Measurements from ENCODE around the gene TMBIM1. TPM values are rescaled to one million over a fixed set of nuclear protein-coding genes. Genes with fewer than 3 reads are reported as not detected.
A peak's percentile ranks its signal among the peaks of the same experiment; 100 is the strongest.

TMBIM1 gene

DNA sequence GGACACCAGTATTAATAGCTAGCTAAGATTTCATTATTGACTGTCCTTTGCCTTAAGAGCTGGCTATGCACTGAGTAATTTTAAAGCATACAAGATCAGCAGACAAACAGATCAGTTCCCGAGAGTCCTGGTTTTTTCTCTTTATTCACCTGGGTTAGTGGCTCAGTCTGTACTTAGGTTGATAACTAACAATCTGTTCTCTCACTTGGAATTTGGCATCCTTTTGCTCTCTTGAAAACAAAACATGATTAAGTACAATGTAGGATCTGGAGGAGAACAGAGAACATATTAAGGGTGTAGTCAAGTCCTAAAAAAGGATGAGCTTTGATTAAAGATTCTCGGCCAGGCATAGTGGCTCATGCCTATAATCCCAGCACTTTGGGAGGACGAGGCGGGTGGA lies 58.8 kb downstream of the TMBIM1 start:
- H3K9me3 ChIP-seq (replicated peaks; ENCODE audit: low read length) = no peaks in the 10 kb centered on the region
- H3K27me3 ChIP-seq (ENCODE audit: control insufficient read depth, insufficient read depth, low read length) = no peaks in the 10 kb centered on the region
- no peak overlapping the region for H3K4me3 ChIP-seq (ENCODE audit: low read length)
- peaks cover 23% of the 10 kb centered on the region for H3K4me1 ChIP-seq (ENCODE audit: control insufficient read depth, insufficient read depth, low read length)
- H3K36me3 ChIP-seq (ENCODE audit: insufficient read depth, low read length) = peaks cover 85% of the 10 kb centered on the region
- no peak overlapping the region for H3K4me2 ChIP-seq (ENCODE audit: low read length)
- no peak overlapping the region for H3K9ac ChIP-seq (ENCODE audit: low read depth, low read length)

DNA sequence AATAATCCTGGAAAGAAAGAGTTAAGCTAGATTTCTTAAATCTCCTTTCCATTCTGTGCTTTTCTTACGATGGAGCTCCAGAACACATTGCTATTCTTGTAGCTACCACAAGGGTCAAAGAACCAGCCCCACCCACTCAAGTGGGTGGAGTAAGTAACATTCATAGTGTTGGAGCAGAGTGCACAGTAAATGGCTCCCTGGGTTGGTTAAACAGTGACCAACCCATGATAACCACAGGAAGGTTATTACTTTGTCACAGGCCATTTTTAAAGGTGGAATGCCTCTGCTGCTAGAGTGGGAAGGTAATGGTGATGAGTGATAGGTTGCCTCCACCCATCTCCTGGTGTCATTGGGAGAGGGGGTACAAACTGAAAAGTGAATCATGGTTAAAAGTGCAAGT lies 61.4 kb downstream of the TMBIM1 start:
- Histone ChIP-seq H3K27me3 (ENCODE audit: control insufficient read depth, insufficient read depth, low read length) (no peaks in the 10 kb centered on the region), H3K4me1 (ENCODE audit: control insufficient read depth, insufficient read depth, low read length) (peaks cover 26% of the 10 kb centered on the region), H3K4me2 (ENCODE audit: low read length) (no peak overlapping the region), H3K4me3 (ENCODE audit: low read length) (no peak overlapping the region), H3K9me3 (replicated peaks; ENCODE audit: low read length) (no peaks in the 10 kb centered on the region), H3K36me3 (ENCODE audit: insufficient read depth, low read length) (peaks cover 74% of the 10 kb centered on the region), H3K9ac (ENCODE audit: low read depth, low read length) (no peak overlapping the region)

DNA sequence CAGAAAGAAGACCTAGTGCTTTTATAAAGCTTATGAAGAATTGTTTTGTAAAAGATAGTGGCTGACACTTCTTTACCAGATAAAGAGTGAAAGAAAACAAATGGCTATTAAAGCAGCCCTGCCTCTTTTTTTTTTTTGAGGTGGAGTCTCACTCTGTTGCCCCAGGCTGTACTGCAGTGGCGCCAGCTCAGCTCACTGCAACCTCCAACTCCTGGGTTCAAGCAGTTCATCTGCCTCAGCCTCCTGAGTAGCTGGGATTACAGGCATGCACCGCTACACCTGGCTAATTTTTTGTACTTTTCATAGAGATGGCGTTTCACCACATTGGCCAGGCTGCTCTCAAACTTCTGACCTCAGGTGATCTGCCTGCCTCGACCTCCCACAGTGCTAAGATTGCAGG lies 62.5 kb downstream of the TMBIM1 start:
- Histone ChIP-seq H3K9ac (ENCODE audit: low read depth, low read length) (peak overlapping the region; percentile 43), H3K36me3 (ENCODE audit: insufficient read depth, low read length) (peaks cover 74% of the 10 kb centered on the region), H3K27me3 (ENCODE audit: control insufficient read depth, insufficient read depth, low read length) (no peaks in the 10 kb centered on the region), H3K4me3 (ENCODE audit: low read length) (no peak overlapping the region), H3K4me1 (ENCODE audit: control insufficient read depth, insufficient read depth, low read length) (peaks cover 26% of the 10 kb centered on the region), H3K4me2 (ENCODE audit: low read length) (peak overlapping the region; percentile 28), H3K9me3 (replicated peaks; ENCODE audit: low read length) (no peaks in the 10 kb centered on the region)

DNA sequence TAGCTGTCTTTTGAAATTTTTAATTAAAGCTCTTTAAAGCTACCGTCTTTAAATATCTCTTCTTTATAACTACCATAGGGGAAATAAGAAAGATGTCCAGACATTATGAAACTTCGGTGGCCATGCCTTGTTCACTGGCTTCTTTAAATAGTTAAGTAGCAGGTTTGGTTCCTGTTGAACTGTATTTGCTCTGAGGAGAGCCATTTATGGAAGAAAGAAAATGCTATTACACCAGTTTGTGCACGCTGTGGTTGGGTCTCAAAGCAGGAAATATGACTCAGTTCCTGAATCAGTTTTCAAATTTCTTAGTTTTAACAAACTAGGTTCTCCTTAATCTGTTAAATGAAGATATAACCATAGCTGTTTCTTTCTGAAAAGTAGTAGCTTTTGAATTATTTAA lies 63.1 kb downstream of the TMBIM1 start:
- no peak overlapping the region for H3K4me3 ChIP-seq (ENCODE audit: low read length)
- H3K4me1 ChIP-seq (ENCODE audit: control insufficient read depth, insufficient read depth, low read length) = peaks cover 26% of the 10 kb centered on the region
- peaks cover 74% of the 10 kb centered on the region for H3K36me3 ChIP-seq (ENCODE audit: insufficient read depth, low read length)
- H3K27me3 ChIP-seq (ENCODE audit: control insufficient read depth, insufficient read depth, low read length) = no peaks in the 10 kb centered on the region
- H3K9ac ChIP-seq (ENCODE audit: low read depth, low read length) = peak overlapping the region; percentile 43
- H3K9me3 ChIP-seq (replicated peaks; ENCODE audit: low read length) = no peaks in the 10 kb centered on the region
- peak overlapping the region; percentile 5 for H3K4me2 ChIP-seq (ENCODE audit: low read length)

DNA sequence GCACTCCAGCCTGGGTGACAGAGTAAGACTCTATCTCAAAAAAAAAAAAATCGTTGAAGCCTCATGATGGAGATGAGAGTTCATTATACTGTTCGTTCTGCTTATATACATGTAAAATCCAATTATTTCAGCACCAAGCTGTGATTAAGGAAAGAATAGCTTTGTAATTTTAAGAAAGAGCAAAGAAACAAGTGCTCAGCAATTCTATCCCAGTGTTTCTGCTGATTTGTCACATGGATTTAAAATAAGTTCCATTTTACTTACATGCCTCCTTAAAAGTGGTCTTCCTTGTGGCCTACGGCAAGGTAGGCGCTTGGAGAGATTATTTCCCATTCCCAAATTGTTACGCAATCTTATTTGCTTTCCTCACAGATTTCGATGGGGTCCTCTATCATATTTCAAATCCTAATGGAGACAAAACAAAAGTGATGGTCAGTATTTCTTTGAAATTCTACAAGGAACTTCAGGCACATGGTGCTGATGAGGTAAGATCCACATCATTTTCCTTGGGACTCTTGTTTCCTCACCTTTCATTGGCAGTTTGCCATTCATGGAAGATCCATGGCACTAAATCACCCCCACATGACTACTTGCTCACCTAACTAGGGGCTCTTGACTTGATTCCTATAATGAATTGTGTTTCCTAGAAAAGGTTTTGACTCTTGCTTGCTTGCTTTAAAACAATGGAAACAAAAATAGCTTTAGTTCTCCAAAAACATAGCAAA lies 63.8 kb downstream of the TMBIM1 start:
- Histone ChIP-seq H3K27me3 (ENCODE audit: control insufficient read depth, insufficient read depth, low read length) (no peaks in the 10 kb centered on the region), H3K36me3 (ENCODE audit: insufficient read depth, low read length) (peaks cover 73% of the 10 kb centered on the region), H3K9me3 (replicated peaks; ENCODE audit: low read length) (no peaks in the 10 kb centered on the region), H3K4me1 (ENCODE audit: control insufficient read depth, insufficient read depth, low read length) (peaks cover 29% of the 10 kb centered on the region), H3K9ac (ENCODE audit: low read depth, low read length) (no peak overlapping the region), H3K4me3 (ENCODE audit: low read length) (no peak overlapping the region), H3K4me2 (ENCODE audit: low read length) (peak overlapping the region; percentile 5)

DNA sequence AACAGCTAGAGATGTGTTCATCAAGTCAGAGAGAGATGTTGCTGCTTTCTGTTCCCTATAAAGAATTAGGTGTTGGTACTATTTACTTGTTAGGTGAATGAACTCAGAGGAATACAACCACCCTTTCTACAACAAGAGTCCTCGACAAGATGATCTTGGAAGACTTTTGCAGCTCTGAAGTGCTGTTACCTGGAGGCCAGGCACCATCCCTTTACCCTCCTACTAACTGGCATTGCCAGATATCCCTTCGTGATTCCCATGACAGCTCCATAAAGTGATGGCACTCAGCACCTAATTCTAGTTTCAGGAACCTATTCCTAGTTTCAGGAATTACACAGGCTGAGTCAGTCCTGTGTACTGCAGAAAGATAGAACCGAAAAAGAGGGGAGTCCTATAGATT lies 65.4 kb downstream of the TMBIM1 start:
- Histone ChIP-seq H3K27me3 (ENCODE audit: control insufficient read depth, insufficient read depth, low read length) (no peaks in the 10 kb centered on the region), H3K36me3 (ENCODE audit: insufficient read depth, low read length) (peaks cover 75% of the 10 kb centered on the region), H3K4me2 (ENCODE audit: low read length) (no peak overlapping the region), H3K9me3 (replicated peaks; ENCODE audit: low read length) (no peaks in the 10 kb centered on the region), H3K9ac (ENCODE audit: low read depth, low read length) (no peak overlapping the region), H3K4me1 (ENCODE audit: control insufficient read depth, insufficient read depth, low read length) (peaks cover 42% of the 10 kb centered on the region), H3K4me3 (ENCODE audit: low read length) (no peak overlapping the region)

Small RNA genes lying within 50 kb of the gene (small RNA-seq; reads per million reads assigned to genes)
- gene MIR6810 = not detected
